Upper lobe of right lung (tissue), 1 donor: ENCODE data around the gene SLC34A2. TPM values are rescaled to one million over a fixed set of nuclear protein-coding genes. Genes with fewer than 3 reads are reported as not detected.

ENCODE experiments used
- ATAC-seq: fragments of 200-7000 bp; cut with Tn5 transposase; one replicate; pipeline ENCODE4 v1.9.1; 2020; ENCODE audit warnings: mild to moderate bottlenecking, moderate library complexity
- DNase-seq: peaks from one replicate; pipeline ENCODE4 v3.0.0-alpha.2; 2020
- H3K27ac ChIP-seq: fragments of 200-600 bp; one replicate; pipeline ENCODE4 v1.8.0; 2022
- H3K27me3 ChIP-seq: fragments of 200-600 bp; one replicate; pipeline ENCODE4 v1.8.0; 2022; ENCODE audit warnings: mild to moderate bottlenecking
- H3K36me3 ChIP-seq: fragments of 200-600 bp; one replicate; pipeline ENCODE4 v1.8.0; 2022
- H3K4me1 ChIP-seq: fragments of 200-600 bp; one replicate; pipeline ENCODE4 v1.8.0; 2022
- H3K4me3 ChIP-seq: fragments of 200-600 bp; one replicate; pipeline ENCODE4 v1.8.0; 2022; ENCODE audit warnings: mild to moderate bottlenecking
- H3K9me3 ChIP-seq: fragments of 200-600 bp; one replicate; pipeline ENCODE4 v1.8.0; 2022
- intact Hi-C: fragments of 100-400 bp; cut with DNase I; formaldehyde crosslinking; loops from one replicate; pipeline ENCODE4 v1.11.0; 2022
- total RNA-seq: library from RNA; stranded (reverse); fragmentation: NEBNext Ultra II Directional; extraction: Animal tissue kit (Norgen Biotek cat#: 25700); gene quantifications from one replicate; pipeline ENCODE4 v1.2.1, GENCODE V29; 2021
- TF ChIP-seq, protein P1 (sequence below): fragments of 200-600 bp; IDR thresholded peaks from one replicate; pipeline ENCODE4 v1.8.0; 2022; ENCODE audit warnings: antibody characterized with exemption
- donor health status: DM: no; HTN: yes; CAD: no; lungs with severe emphysema.

SLC34A2 gene
- total RNA-seq, 1 donor from 2014 or later, result 2,903 TPM

DNA sequence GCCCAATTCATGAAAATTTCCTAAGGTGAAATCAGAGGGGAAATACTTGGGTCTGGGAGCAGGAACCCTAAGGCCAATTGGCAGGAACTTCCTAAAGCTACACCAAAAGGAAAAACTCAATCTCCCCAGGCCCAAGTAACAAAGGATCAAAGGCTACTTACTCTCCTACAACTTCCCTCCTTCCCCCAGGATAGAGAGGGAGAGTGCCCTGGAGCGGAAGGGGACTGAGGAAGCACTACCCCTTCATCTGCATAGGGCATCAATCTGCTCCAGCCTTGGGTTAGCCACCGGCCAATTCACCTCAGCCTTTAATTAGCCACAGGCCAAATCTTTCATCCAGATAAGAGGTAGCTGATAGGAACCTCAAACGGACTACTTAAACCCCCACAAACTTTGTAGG lies 55.0 kb downstream of the SLC34A2 start:
- Histone ChIP-seq H3K4me1 (no peaks in the 10 kb centered on the region), H3K27me3 (no peaks in the 10 kb centered on the region), H3K27ac (no peak overlapping the region), H3K36me3 (no peaks in the 10 kb centered on the region), H3K9me3 (no peaks in the 10 kb centered on the region), H3K4me3 (no peak overlapping the region)
- DNase-seq, result no peak
- intact Hi-C loops, result no loop called here
- no peak for ATAC-seq
- TF ChIP-seq, protein P1, sequence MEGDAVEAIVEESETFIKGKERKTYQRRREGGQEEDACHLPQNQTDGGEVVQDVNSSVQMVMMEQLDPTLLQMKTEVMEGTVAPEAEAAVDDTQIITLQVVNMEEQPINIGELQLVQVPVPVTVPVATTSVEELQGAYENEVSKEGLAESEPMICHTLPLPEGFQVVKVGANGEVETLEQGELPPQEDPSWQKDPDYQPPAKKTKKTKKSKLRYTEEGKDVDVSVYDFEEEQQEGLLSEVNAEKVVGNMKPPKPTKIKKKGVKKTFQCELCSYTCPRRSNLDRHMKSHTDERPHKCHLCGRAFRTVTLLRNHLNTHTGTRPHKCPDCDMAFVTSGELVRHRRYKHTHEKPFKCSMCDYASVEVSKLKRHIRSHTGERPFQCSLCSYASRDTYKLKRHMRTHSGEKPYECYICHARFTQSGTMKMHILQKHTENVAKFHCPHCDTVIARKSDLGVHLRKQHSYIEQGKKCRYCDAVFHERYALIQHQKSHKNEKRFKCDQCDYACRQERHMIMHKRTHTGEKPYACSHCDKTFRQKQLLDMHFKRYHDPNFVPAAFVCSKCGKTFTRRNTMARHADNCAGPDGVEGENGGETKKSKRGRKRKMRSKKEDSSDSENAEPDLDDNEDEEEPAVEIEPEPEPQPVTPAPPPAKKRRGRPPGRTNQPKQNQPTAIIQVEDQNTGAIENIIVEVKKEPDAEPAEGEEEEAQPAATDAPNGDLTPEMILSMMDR, result no peak

DNA sequence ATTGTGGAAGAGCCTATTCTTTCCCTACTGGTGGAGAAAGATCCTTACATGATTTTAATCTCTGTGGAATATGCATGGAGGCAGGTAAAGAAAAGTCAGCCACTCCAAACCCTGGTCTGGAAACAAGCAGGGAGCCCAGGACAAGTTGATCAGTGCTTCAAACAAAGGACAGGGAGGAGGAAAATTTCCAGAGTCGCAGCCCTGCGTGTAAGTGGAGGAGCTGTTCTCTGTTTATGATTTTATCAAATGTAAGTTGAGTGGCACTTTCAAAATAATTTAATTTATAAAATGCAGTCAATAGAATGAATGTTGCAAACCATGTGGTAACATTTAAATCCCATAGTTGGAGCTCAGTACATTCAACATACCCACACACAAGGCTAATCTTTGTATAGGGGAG lies 57.0 kb downstream of the SLC34A2 start:
- H3K27ac ChIP-seq, result no peak overlapping the region
- H3K9me3 ChIP-seq, result no peaks in the 10 kb centered on the region
- H3K4me3 ChIP-seq, result no peak overlapping the region
- TF ChIP-seq, protein P1, result no peak
- no peak for DNase-seq
- H3K36me3 ChIP-seq, result no peaks in the 10 kb centered on the region
- H3K4me1 ChIP-seq, result no peaks in the 10 kb centered on the region
- H3K27me3 ChIP-seq, result no peaks in the 10 kb centered on the region
- no peak for ATAC-seq
- intact Hi-C loops, result no loop called here

DNA sequence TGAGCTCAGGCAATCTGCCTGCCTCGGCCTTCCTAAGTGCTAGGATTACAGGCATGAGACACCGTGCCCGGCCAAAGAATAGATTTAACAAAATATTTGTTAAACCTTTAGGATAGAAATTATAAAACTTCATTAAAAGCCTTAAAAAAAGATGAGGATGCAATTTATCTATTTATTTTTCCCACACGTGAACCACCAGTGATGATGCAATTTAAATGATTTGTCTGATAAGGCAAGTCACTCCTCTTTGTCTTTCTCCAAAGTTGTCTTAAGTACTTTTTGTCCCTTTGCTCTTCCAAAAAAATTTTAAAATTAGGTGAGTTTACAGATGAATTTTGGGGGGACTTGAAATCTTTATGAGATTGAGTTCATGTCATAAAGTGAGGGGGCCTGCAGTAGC lies 58.2 kb downstream of the SLC34A2 start:
- Histone ChIP-seq H3K4me3 (no peak overlapping the region), H3K9me3 (no peaks in the 10 kb centered on the region), H3K4me1 (no peaks in the 10 kb centered on the region), H3K36me3 (no peaks in the 10 kb centered on the region), H3K27ac (no peak overlapping the region), H3K27me3 (no peaks in the 10 kb centered on the region)
- TF ChIP-seq, protein P1, result no peak
- DNase-seq (no peak), ATAC-seq (no peak)
- intact Hi-C loops, result no loop called here

DNA sequence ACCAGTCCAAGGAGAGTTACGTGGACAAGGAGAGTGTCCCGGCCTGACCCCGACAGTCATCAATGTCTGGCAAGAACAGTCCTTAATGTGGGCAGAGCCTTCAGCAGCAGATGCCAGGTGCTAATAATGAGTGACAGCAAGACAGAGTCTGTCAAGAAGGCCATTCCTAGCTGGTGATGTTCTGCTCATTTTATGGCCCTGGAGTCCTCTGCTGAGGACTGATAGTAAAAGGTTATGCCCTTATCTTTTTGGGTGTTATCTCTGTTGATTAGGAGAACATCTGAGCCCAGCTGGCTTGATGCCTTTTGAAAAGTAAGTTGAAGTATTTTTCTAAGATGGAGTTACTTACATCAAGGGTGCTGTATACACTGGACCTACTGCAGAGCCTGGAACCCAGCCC lies 67.3 kb downstream of the SLC34A2 start:
- no peaks in the 10 kb centered on the region for H3K4me1 ChIP-seq
- intact Hi-C loops, result no loop called here
- no peak overlapping the region for H3K4me3 ChIP-seq
- ATAC-seq (no peak), DNase-seq (no peak)
- TF ChIP-seq, protein P1, result no peak
- H3K27me3 ChIP-seq, result no peaks in the 10 kb centered on the region
- no peaks in the 10 kb centered on the region for H3K9me3 ChIP-seq
- H3K27ac ChIP-seq, result no peak overlapping the region
- no peaks in the 10 kb centered on the region for H3K36me3 ChIP-seq

DNA sequence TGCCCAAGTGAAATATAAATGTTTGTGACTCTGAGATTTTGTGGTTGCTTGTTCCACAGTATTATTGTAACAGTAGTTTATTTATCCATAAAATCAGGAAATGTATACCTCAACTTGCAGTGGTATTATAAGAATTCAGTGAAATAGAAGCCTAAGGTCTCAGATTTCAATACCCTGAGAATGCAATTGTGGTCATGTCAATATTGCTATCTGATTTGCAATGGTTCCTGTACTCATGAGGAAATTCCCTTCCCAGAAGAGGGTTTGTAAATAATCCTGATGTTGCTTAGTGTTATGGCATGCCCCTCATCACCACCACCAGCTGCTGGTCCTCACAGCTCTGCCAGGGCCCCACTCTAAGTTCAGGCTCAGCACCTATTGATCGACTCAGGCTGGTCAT lies 67.8 kb downstream of the SLC34A2 start:
- no peak for DNase-seq
- intact Hi-C loops, result no loop called here
- ATAC-seq, result no peak

More for the DNA sequence above, 67.8 kb downstream of the SLC34A2 start:
- Histone ChIP-seq H3K9me3 (no peaks in the 10 kb centered on the region), H3K36me3 (no peaks in the 10 kb centered on the region), H3K27me3 (no peaks in the 10 kb centered on the region), H3K4me3 (no peak overlapping the region), H3K4me1 (no peaks in the 10 kb centered on the region), H3K27ac (no peak overlapping the region)
- TF ChIP-seq, protein P1, result no peak
